A549 treated with DMSO at 1 μM for 4 hours (cell line): ENCODE results near the gene PPP4R4. TPM values are rescaled to one million over a fixed set of nuclear protein-coding genes. Genes with fewer than 3 reads are reported as not detected.

Experiments used
- total RNA-seq: library from RNA; stranded (reverse); fragments of 200-300 nt; extraction: Qiagen RNA extraction; gene quantifications from 5 replicates; pipeline ENCODE4 v1.2.3, GENCODE V29; 2022; ENCODE audit warnings: low read depth

The PPP4R4 gene
- 0.22 to 0.99 TPM (median 0.38 TPM) in 5 replicates for total RNA-seq

GRCh38 chr14:94173885-94174603 is at the start of gene PPP4R4:
TSS of gene PPP4R4 (plus strand) at chr14:94174322. CDS start at chr14:94174466, 144 bp downstream.

DNA sequence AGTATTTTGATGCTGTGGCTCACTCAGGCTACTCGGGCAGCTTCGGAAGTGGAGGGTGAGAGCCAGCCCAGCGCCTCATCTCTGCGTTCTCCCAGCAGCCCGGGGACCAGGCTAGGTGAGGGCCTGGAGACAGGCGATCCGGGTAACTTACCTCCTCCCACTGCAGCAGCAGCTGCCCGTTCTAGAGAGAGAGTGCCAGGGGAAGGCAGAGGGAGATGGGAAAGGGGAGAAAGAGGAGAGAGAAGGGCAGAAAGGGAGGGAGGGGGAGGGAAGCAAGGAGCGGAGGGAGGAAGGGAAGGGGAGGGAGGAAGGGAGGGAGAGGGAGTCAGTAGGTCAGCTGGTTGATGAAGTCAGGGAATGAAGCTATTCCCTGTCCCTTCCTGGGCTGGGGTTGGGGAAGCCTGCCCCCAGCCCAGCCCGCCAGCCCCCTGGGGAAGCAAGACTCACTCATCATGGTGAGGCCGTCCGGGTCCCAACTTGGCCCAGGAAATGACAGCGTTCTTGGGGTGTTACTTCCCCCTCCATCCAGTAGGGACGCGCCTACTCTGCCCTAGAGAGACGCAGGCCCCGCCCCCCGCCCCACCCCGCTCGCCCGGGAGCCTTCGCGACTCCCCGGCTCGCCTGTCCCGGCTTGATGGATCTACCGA is 44.9 kb upstream of the PPP4R4 start, which contains the start of gene IFI27L2:
TSS of gene IFI27L2 (minus strand) at position 494 of the 647 bp plus-strand sequence. CDS start at position 454, 40 bp downstream.

GRCh38 chr14:94292872-94293577 is 118.9 kb downstream of the PPP4R4 start, which contains the start of gene SERPINA10:
TSS of gene SERPINA10 (minus strand) at chr14:94293268. CDS start at chr14:94290593, 2,675 bp downstream.

GRCh38 chr14:94322648-94323570 is 148.8 kb downstream of the PPP4R4 start, which contains the start of gene SERPINA6:
TSS of gene SERPINA6 (minus strand) at chr14:94323336. CDS start at chr14:94314648, 8,688 bp downstream.

Other genes with a start within 250 kb of the PPP4R4 start
- not detected in 5 replicates for gene FAM181A, start 247.0 kb upstream of the PPP4R4 start, total RNA-seq
- 1.4 to 4.1 TPM (median 1.9 TPM) in 5 replicates for gene ASB2, start 197.8 kb upstream of the PPP4R4 start, total RNA-seq
- gene CCDC197, start 177.0 kb upstream of the PPP4R4 start, total RNA-seq: not detected in 5 replicates
- gene OTUB2, start 148.0 kb upstream of the PPP4R4 start, total RNA-seq: 4.2 to 6.7 TPM (median 5.0 TPM) in 5 replicates
- gene DDX24, start 93.1 kb upstream of the PPP4R4 start, total RNA-seq: 177 to 195 TPM (median 194 TPM) in 5 replicates
- gene IFI27L1, start 93.0 kb upstream of the PPP4R4 start, total RNA-seq: 18.5 to 21.8 TPM (median 19.0 TPM) in 5 replicates
- 1.2 to 1.9 TPM (median 1.4 TPM) in 5 replicates for gene IFI27, start 63.6 kb upstream of the PPP4R4 start, total RNA-seq
- gene IFI27L2, start 44.7 kb upstream of the PPP4R4 start, total RNA-seq: 47.7 to 59.3 TPM (median 48.4 TPM) in 5 replicates
- gene SERPINA10, start 118.9 kb downstream of the PPP4R4 start, total RNA-seq: 0.06 TPM in 1 of 5 replicates, not detected in the others
- 0.64 to 1.1 TPM (median 0.94 TPM) in 5 replicates for gene SERPINA6, start 149.0 kb downstream of the PPP4R4 start, total RNA-seq
- not detected in 5 replicates for gene SERPINA2, start 192.4 kb downstream of the PPP4R4 start, total RNA-seq
- gene SERPINA1, start 214.3 kb downstream of the PPP4R4 start, total RNA-seq: 0.37 to 0.92 TPM (median 0.63 TPM) in 5 replicates